HG03565 (cell line): ENCODE results near the gene UXS1.

ENCODE experiments used
- ATAC-seq: cut with Tn5 transposase; IDR thresholded peaks from one replicate; pipeline ENCODE4 v1.9.1; 2021; ENCODE audit warnings: mild to moderate bottlenecking, moderate library complexity; ENCODE audit not compliant: unreplicated experiment

The UXS1 gene

DNA sequence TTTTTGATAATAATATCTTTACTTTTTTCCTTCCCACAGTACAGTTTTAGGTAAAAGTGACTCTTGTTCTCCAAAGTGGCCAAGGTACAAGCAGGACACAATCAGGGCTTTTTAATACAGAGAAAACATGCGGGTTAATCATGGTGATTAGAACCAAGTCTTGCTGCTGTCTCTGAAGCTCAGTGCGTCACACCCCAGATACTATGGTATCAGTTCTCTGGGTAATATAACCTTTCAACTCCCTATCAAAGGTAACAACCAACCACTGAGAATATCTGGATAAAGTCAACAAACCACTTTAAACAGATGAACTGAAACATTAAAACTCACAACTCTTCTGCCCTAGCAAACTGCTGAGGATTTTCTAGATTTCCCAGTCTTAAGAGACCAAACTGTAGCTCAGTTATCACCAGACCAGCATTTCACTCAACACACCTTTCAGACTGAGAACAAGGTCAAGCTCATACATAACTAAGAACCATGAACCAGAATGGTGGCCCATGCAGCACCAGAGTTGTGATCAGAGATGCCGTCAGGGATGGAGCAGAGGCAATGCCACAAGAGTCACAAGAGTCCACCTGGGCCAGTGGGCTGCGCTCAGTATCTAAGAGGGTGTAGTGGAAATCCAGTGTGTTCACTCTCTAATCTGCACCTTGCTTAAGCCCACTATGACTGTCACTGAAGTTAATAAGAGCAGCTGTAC lies 103.0 kb downstream of the UXS1 start:
- ATAC-seq: no peak

DNA sequence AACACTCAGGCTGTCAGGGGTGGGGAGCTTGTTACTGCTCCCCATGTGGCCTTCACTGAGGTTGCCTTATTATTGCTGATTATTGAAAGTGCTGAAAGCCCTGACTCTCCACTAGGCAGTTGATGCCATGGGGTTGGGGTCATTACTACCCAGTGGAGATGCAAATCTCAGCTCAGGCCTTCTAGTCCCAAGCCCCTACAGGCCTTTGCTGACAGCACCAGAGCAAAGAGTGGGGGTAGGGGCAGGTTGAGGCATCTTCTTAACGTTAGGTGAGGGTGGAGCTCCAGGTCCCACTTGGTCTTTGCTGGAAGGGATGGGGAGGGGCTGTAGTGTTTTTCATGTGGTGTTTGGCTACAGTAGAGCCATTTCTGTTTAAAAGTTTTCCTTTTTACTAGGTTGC lies 104.5 kb downstream of the UXS1 start:
- ATAC-seq: no peak

DNA sequence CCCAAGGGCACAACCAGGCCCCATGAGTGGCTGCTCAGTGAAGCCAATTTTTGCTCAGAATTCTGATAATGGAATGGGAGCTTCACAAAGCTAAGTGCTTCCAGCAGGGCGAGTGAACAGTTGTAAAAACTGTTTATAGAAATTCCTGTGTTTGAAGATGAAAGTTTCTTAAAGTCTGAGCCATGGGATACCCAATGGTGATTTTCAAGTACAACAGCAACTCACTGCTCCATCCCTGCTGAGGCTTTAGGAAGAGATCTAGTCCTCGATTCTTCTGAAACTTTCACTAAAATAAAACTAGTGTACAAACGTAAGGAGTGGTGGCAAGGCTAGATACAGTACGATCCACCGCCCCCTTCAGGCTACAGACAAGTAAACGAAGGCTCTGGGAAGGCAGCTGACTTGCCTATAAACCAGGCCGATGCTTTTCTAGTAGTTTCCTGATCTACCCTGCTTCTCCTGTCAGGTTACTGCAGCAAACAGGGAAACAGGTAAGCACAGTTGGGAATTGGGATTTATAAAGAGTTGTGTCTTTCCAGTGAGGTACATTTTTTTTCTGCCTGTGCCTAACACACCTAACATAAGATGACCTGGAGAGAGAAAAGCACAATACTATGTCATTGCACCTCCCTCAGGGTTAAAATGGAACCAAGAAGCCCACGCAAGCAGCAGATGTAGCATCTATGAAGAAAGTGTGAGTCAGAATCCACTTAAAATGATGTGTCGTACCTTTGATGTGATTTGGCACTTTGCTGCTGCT lies 108.7 kb downstream of the UXS1 start:
- no peak for ATAC-seq

DNA sequence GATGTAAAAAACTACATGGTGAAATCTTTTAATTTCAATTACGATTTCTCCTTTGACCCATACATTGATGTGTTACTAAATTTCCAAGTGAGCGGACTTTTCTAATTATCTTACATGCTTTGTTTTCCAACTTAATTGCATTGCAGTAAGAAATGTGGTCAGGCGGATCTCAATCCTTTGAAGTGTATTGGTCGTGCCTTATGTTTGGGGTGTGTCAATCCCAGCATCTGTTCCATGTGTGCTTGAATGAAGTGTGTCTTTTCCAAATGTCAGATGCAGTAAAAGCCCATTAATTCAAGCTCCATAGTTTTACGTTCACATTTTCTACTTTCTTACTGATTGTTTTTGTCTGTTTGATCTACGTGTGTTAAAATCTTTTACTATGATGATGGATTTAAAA lies 113.1 kb downstream of the UXS1 start:
- no peak for ATAC-seq

DNA sequence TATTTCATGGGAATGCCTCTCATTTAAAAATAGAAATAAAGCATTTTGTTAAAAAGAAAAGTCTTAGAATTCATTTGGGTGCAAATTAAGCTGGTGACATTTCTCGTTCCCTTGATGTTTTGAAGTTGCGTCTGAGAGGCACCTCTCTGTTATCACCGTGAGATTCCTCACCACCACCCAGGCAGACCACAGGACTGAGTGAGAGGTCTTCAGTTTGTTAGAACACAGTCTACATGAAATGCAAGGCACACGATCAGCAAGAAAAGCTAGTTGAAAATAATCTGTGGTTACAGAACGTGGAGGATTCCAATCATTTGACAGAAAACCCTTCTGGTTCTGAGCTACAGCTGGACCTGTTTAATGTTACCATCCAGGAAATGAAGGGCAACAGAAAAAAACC lies 116.0 kb downstream of the UXS1 start:
- no peak for ATAC-seq

DNA sequence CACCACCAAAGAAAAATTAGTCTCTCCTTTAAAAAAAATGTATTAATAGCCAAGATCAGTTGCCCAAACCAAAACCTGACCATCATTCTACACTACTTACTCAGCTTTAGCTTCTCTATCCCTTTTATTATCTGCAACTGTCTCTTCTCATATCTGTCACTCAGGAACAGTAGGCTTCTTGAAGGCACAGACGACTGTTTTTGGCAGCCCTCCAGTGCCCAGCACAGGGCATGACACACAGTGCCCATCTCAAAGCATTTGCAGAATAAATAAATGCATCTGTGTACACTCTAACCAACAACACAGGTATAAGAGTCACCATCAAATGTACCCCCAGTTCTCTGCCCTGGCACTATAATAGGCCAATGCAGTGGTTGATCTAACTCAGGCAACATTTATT lies 117.2 kb downstream of the UXS1 start:
- ATAC-seq: no peak

DNA sequence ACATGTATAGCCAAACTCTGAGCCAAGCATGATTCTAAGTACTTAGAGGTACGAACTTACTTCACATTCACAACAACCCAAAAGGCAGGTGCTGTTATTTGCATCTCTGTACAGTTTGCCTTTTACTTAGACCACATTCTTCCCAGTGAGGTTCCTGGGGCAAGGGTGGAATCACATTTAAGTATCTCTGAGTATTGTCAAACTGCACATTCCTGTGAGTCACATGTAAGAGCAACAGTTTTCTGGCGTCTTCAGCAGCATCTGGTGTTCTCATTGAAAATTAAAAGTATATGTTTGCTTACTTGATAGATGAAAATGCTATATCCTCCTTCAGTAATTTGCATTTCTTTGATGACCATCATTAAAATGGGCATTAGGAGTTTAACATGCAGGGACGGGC lies 119.1 kb downstream of the UXS1 start:
- no peak for ATAC-seq

DNA sequence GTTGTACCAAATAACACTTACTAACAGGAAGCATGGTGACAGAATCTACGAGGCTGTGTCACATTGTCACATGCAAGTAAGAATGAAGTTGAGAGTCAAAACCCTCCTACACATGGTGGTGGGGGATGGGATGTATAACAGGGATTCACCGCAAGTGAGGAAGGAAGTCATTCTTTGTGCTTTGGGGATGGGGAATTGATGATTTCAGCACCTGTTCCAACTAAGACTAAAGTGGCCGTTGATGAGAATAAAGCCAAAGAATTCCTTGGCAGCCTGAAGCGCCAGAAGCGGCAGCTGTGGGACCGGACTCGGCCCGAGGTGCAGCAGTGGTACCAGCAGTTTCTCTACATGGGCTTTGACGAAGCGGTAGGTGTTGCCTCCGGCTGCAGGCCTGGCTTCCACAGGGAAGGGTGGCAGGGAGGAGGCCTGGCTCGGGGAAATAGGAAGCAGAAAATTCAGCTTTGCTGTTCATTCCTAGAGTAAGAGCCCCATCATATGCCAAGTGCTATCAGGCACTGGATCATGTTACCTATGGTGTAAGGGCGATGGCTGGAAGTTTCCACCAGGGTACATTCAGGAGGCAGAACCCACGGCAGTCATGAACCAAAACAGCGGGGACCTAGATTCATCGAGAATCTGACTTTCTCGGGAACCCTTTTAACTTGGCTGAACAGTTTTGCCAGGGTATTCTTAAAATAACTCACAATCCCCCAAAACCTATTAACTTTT lies 120.3 kb downstream of the UXS1 start:
- no peak for ATAC-seq

DNA sequence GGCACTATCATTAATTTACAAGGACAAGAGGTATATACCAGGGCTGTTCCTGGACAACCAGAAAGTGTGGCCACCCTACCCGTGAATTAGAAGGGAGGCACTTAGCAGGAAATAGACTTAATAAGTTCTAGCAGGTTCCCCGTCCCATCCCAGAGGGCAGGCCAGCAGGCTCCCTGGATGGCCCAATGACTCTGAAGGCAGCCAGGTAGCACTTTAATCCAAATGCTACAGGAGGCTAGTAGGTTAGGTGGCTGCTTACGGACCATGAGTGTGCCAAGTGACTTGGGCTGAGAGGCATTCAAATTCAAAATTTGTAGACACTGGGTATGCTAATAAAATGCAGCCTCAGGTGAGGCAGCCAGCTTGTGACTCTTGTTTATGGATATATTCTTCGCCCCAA lies 123.9 kb downstream of the UXS1 start:
- no peak for ATAC-seq

DNA sequence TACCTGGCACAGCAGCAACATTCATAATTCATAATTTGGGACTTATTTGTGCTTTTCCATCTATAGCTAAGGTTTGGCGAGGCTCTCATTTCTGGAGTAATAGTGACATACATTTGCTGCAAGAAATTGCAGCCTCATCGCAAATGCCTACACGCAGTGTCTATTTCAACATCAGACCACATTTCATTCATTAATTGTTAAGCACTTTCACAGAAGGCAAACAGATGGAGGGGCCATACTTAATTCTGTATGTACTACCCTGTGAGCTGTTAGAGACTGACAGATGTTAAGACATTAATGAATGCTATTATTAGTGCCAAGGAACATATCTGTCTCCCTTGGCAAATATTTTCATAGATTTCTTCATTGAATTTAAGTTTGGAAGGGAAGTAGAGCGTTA lies 125.7 kb downstream of the UXS1 start:
- no peak for ATAC-seq

DNA sequence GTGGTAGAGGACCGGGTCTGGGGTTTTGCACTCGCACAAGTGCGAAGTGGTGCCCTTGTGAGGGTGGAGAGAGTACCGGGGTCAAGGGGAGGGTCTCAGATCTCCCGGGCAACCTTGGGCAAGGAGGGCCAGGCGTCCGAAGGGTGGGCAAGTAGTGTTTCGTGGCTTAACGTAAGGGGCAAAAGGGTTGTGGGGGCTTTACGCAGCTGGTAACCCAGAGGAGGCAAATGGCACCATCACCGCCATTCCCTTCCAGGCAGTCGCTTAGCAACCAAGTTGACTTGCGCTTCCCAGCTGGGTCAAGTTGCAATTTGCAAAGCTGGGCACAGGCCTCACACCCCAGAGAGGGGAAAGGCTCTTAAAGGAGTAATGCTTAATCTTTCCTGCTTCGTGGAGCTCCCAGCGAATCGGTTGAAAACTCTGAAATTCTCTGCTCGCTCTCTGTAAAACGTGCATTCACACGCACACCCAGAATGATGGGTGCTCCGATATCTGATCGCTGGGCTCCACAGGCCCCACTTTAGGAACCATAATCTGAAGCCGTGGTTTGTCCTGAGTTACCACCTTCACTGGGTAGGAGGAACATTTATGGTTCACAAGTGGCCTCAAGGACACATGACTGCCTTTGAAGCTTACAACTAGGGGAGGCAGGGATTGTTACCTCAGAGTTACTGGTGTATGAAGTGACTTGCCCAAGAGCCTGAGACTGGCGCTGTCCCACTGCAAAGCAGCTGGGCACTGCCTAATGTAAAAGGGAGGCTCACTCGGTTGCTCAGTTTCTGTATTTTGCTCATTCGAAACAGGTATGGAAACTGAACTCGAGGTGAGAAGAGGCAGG lies 127.9 kb downstream of the UXS1 start:
- ATAC-seq: no peak

DNA sequence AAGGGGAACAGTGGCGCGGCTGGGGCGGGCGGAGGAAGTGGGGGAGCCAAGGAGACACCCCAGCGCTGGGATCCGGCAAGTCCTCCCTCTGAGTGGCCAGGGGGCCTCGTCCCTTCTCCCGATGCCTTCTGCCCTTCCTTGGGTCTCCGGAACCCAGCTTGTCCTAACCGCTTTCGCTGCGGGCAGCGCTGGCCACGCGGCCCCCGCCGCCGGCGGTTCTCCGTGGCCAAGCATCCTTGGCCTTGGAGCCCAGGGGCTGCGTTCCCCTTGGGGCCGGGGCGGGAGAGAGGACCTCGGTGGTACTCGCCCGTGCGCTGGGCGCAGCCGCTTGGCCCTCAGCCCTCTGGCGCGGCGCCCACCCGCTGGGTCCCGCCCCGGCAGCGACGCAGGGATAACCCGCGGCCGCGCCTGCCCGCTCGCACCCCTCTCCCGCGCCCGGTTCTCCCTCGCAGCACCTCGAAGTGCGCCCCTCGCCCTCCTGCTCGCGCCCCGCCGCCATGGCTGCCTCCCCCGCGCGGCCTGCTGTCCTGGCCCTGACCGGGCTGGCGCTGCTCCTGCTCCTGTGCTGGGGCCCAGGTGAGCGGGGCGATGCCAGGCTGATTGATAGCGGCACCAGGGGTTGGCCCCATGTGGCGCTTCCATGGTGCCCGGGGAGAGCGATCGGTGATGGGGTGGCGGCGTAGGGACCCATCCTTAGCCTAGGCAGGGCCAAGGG lies 128.7 kb downstream of the UXS1 start:
- no peak for ATAC-seq

DNA sequence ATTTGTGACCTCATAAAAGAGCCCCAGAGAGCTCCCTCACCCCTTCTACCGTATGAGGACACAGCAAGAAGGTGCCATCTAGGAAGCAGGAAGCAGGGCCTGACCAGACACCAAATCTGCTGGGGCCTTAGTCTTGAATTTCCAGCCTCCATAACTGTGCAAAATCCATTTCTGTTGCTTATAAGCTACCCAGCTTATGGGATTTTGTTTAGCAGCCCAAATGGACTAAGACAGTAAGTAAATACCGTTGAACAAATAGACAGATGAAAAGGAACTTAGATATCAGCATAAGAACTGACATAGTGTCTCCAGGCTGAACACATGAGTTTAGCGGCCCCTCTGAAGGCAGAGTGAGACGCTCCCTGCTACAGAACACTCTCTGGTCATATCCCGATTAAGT lies 130.9 kb downstream of the UXS1 start:
- no peak for ATAC-seq

DNA sequence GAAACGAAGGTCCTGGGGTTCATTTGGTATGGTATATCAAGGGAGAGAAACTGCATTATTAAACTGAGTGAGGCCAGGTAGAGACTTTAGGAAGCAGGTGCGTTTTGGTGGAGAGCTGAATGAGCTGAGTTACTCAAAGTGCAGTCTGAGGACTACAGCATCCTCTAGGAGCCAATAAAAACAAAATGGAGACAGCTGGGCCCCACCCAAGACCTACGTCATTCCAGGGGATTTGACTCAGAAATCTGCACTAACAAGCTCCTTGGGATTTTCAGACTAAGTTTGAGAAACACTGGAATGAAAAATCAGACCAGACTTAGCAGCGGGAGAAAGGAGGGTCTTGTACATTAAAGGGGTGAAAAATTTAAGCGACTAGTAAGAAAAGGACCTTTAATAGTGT lies 131.5 kb downstream of the UXS1 start:
- no peak for ATAC-seq

DNA sequence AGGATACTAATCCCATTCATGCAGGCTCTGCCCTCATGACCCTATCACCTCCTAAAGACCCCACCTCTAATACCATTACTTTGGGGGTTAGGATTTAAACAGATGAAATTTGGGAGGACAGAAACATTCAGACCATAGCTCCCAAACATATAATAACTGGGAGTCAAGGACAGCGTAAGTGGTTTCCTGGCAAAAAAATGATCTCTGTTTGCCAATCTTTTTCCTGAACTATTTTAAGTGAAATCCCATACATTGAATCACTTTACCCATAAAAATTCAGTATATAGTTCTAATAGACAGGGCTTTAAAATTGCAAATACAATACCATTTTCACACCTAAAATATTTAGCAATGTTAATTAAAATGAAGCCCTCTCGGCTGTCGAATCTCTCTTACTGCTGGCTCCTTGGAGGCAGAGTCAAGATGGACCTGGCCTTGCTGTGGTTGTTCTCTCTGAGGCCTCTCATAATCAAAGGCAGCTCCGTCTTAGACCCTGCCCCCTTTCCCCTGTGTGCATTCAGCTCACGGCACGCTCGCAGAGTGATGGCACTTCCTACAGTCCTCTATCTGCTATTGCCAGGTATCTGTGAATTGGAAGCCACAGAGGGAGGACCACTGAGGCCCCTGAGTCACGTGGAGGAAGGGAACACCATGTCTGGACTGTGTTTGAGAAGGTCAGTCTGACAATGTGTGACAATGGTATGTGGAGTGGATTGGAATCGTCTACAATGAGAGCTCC lies 132.3 kb downstream of the UXS1 start:
- no peak for ATAC-seq

DNA sequence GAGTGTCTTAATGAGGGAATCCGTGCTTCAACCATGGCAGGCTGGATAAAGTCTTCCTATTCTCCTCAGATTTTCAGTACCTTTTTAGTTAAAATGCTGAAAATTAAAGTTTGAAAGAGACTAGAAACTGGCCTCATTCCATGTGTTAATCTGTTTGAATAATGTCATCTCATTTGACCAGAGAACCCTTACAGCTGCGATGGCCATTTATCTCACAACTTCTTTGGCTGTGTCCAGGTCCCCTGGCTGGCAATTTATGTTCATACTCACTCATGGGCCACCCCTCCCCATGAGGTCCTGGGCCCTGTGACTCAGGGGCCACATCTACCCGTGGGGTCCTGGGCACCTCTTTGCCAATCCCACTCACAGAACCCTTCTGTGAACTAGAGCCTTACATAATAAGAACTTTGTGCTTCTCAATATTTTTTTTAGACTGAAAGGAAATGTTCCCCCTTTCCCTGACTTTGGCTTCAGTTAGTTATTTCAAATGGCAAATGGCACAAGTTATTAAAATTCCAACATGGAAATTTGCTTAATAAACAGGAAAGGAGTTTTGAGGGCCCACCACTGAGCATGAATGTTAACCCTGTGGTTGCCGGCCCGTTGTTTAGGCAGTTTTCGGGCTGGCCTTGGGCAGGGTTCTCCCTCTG lies 134.6 kb downstream of the UXS1 start:
- no peak for ATAC-seq

DNA sequence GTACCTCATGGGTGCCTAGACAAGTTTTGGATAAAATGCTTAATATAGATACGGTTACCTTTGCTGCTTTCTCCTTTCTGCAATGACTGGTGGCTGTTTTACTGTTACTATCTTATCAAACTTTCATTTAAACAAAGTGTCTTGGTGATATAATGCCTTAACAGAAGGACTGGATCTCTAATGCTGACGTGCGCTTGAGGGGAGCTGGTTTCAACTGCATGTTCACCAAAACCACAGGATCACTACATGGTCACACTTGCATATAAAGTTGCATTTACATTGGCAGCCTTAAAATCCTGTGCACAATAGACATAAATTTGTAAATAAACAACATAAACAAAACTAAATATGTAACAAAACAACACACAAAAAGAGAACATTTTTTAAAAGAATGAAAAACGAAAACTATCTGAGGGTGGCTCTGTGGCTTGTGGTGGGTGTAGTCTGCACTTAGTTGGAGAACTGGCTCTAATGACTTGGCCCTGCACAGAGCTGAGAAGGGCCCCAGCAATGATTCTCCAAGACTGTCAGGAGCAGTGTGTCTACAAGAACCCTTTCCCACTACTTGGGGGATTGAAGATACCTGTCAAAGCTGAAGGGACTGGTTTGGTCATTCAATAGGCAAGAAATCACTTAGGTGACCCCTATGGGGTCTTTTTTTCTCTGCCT lies 135.5 kb downstream of the UXS1 start:
- ATAC-seq: no peak

DNA sequence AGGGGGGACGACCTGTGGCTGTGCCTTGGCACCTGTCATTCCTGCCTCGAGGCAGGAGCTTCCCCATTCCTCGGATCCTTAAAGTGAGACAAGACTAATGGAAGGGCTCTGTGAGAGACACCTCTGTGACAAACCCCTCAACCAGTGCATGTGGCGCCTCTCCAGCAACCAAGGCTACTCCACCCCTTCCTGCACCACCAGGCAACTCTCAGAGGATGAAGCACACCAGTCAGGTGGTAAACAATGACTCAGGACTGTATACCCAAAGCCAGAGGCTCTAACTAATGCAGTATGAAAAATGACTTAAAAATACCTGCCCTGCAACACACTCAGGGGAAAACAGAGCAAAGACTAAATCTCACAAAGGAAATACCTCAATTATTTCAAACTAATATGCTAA lies 136.9 kb downstream of the UXS1 start:
- no peak for ATAC-seq
